DMS 273 (cell line): ENCODE results near the gene TNFRSF21.
"Not testable (repeated sequence)": the region's sequence is repeated elsewhere in the genome, so short reads cannot be mapped to it uniquely, and the experiment has no call there.

Experiments
- DNase-seq: peaks from one replicate; lab custom pipeline; 2025; ENCODE audit not compliant: unreplicated experiment; lab: John Stamatoyannopoulos, UW

TNFRSF21 gene

GRCh38 chr6:47230579-47230978 lies 79.1 kb downstream of the TNFRSF21 start:
- no peak for DNase-seq

- DNase-seq, result no peak
Observed at GRCh38 chr6:47229255-47229654, 80.5 kb downstream of the TNFRSF21 start.

- not testable (repeated sequence) for DNase-seq
Observed at GRCh38 chr6:47228093-47228492, 81.6 kb downstream of the TNFRSF21 start.

GRCh38 chr6:47223251-47223650 lies 86.5 kb downstream of the TNFRSF21 start:
- DNase-seq, result not testable (repeated sequence)

GRCh38 chr6:47221565-47221964 lies 88.1 kb downstream of the TNFRSF21 start:
- DNase-seq, result no peak

GRCh38 chr6:47209632-47210031 lies 100.1 kb downstream of the TNFRSF21 start:
- DNase-seq, result no peak

- DNase-seq, result no peak
Observed at GRCh38 chr6:47207261-47207660, 102.4 kb downstream of the TNFRSF21 start.

GRCh38 chr6:47206626-47207025 lies 103.1 kb downstream of the TNFRSF21 start:
- no peak for DNase-seq

GRCh38 chr6:47203938-47204611 lies 105.6 kb downstream of the TNFRSF21 start:
- no peak for DNase-seq

- DNase-seq, result no peak
Observed at GRCh38 chr6:47203266-47203937, 106.3 kb downstream of the TNFRSF21 start.

GRCh38 chr6:47202644-47203205 lies 107.0 kb downstream of the TNFRSF21 start:
- DNase-seq, result no peak

GRCh38 chr6:47200536-47201334 lies 109.0 kb downstream of the TNFRSF21 start:
- no peak for DNase-seq

- DNase-seq, result no peak
Observed at GRCh38 chr6:47197682-47198640, 111.7 kb downstream of the TNFRSF21 start.

GRCh38 chr6:47196113-47196512 lies 113.6 kb downstream of the TNFRSF21 start:
- no peak for DNase-seq

GRCh38 chr6:47195011-47195650 lies 114.6 kb downstream of the TNFRSF21 start:
- DNase-seq, result peak; percentile 66

GRCh38 chr6:47188588-47189021 lies 121.1 kb downstream of the TNFRSF21 start:
- no peak for DNase-seq

- DNase-seq, result no peak
Observed at GRCh38 chr6:47187893-47188587, 121.7 kb downstream of the TNFRSF21 start.

- no peak for DNase-seq
Observed at GRCh38 chr6:47187113-47187512, 122.6 kb downstream of the TNFRSF21 start.

- DNase-seq, result no peak
Observed at GRCh38 chr6:47182291-47182957, 127.3 kb downstream of the TNFRSF21 start.
